Lower lobe of right lung (tissue), 2 donors: Measurements from ENCODE around the gene FAM78A. TPM values are rescaled to one million over a fixed set of nuclear protein-coding genes. Genes with fewer than 3 reads are reported as not detected.
"Not testable (repeated sequence)": the region's sequence is repeated elsewhere in the genome, so short reads cannot be mapped to it uniquely, and the experiment has no call there.

Source experiments
- ATAC-seq, 2 donors: fragments of 200-7000 bp; cut with Tn5 transposase; one replicate each; pipeline ENCODE4 v1.9.1; 2020 to 2022; ENCODE audit warnings: mild to moderate bottlenecking in 2 of 2, moderate library complexity in 2 of 2
- DNase-seq: peaks from one replicate; pipeline ENCODE4 v3.0.0-alpha.2; 2020
- H3K27ac ChIP-seq: fragments of 200-600 bp; one replicate; pipeline ENCODE4 v1.8.0; 2022
- H3K27me3 ChIP-seq: fragments of 200-600 bp; one replicate; pipeline ENCODE4 v1.8.0; 2022; ENCODE audit warnings: low read depth
- H3K36me3 ChIP-seq: fragments of 200-600 bp; one replicate; pipeline ENCODE4 v1.8.0; 2022; ENCODE audit warnings: mild to moderate bottlenecking
- H3K4me1 ChIP-seq: fragments of 200-600 bp; one replicate; pipeline ENCODE4 v1.8.0; 2022
- H3K4me3 ChIP-seq: fragments of 200-600 bp; one replicate; pipeline ENCODE4 v1.8.0; 2022; ENCODE audit warnings: mild to moderate bottlenecking
- H3K9me3 ChIP-seq: fragments of 200-600 bp; one replicate; pipeline ENCODE4 v1.8.0; 2022
- intact Hi-C: fragments of 100-400 bp; cut with DNase I; formaldehyde crosslinking; loops from one replicate; pipeline ENCODE4 v1.11.0; 2022
- total RNA-seq: library from RNA; stranded (reverse); fragmentation: NEBNext Ultra II Directional; extraction: Animal tissue kit (Norgen Biotek cat#: 25700); gene quantifications from one replicate; pipeline ENCODE4 v1.2.1, GENCODE V29; 2021
- TF ChIP-seq, protein P1 (sequence below): fragments of 200-600 bp; IDR thresholded peaks from one replicate; pipeline ENCODE4 v1.8.0; 2022; ENCODE audit warnings: antibody characterized with exemption, mild to moderate bottlenecking
- donor health status: DM: no; HTN: yes; CAD: no; lungs with severe emphysema.

The FAM78A gene
- total RNA-seq, 1 donor from 2014 or later, result 18.3 TPM

GRCh38 chr9:131270171-131271015 is 5.9 kb downstream of the FAM78A start:
- peaks cover 71% of the 10 kb centered on the region for H3K4me1 ChIP-seq
- intact Hi-C loops, result no loop called here
- H3K4me3 ChIP-seq, result peak overlapping the region; percentile 36
- TF ChIP-seq, protein P1, sequence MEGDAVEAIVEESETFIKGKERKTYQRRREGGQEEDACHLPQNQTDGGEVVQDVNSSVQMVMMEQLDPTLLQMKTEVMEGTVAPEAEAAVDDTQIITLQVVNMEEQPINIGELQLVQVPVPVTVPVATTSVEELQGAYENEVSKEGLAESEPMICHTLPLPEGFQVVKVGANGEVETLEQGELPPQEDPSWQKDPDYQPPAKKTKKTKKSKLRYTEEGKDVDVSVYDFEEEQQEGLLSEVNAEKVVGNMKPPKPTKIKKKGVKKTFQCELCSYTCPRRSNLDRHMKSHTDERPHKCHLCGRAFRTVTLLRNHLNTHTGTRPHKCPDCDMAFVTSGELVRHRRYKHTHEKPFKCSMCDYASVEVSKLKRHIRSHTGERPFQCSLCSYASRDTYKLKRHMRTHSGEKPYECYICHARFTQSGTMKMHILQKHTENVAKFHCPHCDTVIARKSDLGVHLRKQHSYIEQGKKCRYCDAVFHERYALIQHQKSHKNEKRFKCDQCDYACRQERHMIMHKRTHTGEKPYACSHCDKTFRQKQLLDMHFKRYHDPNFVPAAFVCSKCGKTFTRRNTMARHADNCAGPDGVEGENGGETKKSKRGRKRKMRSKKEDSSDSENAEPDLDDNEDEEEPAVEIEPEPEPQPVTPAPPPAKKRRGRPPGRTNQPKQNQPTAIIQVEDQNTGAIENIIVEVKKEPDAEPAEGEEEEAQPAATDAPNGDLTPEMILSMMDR, result no peak
- no peaks in the 10 kb centered on the region for H3K27me3 ChIP-seq
- peak overlapping the region; percentile 89 for H3K27ac ChIP-seq
- no peaks in the 10 kb centered on the region for H3K36me3 ChIP-seq
- no peaks in the 10 kb centered on the region for H3K9me3 ChIP-seq
- DNase-seq (peak; percentile 85), ATAC-seq (peak; percentile 60 to 65)

- Histone ChIP-seq H3K36me3 (peaks cover 3% of the 10 kb centered on the region), H3K4me1 (peaks cover 71% of the 10 kb centered on the region), H3K27me3 (no peaks in the 10 kb centered on the region), H3K27ac (peak overlapping the region; percentile 36), H3K4me3 (no peak overlapping the region), H3K9me3 (no peaks in the 10 kb centered on the region)
- DNase-seq (no peak), ATAC-seq (no peak)
- intact Hi-C loops, result no loop called here
- TF ChIP-seq, protein P1, result no peak
These were observed 9.8 kb downstream of the FAM78A start for GRCh38 chr9:131266266-131267229.

DNA sequence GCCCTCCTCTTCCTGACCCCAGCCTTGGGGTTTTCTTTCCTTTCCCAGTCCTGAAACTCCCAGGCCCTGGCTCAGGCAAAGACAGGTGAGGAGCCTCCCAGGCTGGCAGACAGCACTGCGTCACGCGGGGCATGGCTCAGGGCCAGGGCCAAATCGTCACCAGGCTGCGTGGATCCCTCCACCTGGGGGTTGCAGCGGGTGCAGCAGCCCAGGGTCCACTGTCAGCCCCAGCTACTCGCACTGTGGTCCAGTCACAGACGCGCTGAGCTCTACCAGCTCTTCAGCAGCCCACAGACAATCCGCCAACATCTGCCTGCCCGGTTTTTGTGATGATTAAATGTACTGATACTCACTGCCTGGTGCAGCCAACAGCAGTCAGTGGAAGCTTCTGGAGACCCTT is 12.1 kb downstream of the FAM78A start:
- peaks cover 25% of the 10 kb centered on the region for H3K36me3 ChIP-seq
- H3K4me1 ChIP-seq, result peaks cover 52% of the 10 kb centered on the region
- DNase-seq (no peak), ATAC-seq (no peak)
- no peak overlapping the region for H3K27ac ChIP-seq
- no peak overlapping the region for H3K4me3 ChIP-seq
- intact Hi-C loops, result no loop called here
- TF ChIP-seq, protein P1, result no peak
- no peaks in the 10 kb centered on the region for H3K9me3 ChIP-seq
- H3K27me3 ChIP-seq, result no peaks in the 10 kb centered on the region

- H3K4me1 ChIP-seq, result peaks cover 48% of the 10 kb centered on the region
- H3K9me3 ChIP-seq, result no peaks in the 10 kb centered on the region
- no peak overlapping the region for H3K27ac ChIP-seq
- DNase-seq, result no peak
- TF ChIP-seq, protein P1, result no peak
- no peak for ATAC-seq
- intact Hi-C loops, result no loop called here
- no peaks in the 10 kb centered on the region for H3K27me3 ChIP-seq
- H3K36me3 ChIP-seq, result peaks cover 30% of the 10 kb centered on the region
- H3K4me3 ChIP-seq, result no peak overlapping the region
These were observed 12.6 kb downstream of the FAM78A start for GRCh38 chr9:131263701-131264100.

- DNase-seq, result not testable (repeated sequence)
These were observed 13.3 kb downstream of the FAM78A start for GRCh38 chr9:131263033-131263343.

More at GRCh38 chr9:131263033-131263343, 13.3 kb downstream of the FAM78A start:
- H3K4me3 ChIP-seq, H3K27me3 ChIP-seq, intact Hi-C loops, H3K9me3 ChIP-seq, H3K27ac ChIP-seq, ATAC-seq: not testable (repeated sequence)
- Histone ChIP-seq H3K36me3 (peaks cover 32% of the 10 kb centered on the region), H3K4me1 (peaks cover 44% of the 10 kb centered on the region)
